NCI-H2227 treated with DMSO at 0.1 percent for 48 hours (cell line): ENCODE measurements around the gene ZSCAN18.
A peak's percentile ranks its signal among the peaks of the same experiment; 100 is the strongest.

Experiments
- DNase-seq: peaks from one replicate; lab custom pipeline; 2025; lab: John Stamatoyannopoulos, UW

Gene ZSCAN18

DNA sequence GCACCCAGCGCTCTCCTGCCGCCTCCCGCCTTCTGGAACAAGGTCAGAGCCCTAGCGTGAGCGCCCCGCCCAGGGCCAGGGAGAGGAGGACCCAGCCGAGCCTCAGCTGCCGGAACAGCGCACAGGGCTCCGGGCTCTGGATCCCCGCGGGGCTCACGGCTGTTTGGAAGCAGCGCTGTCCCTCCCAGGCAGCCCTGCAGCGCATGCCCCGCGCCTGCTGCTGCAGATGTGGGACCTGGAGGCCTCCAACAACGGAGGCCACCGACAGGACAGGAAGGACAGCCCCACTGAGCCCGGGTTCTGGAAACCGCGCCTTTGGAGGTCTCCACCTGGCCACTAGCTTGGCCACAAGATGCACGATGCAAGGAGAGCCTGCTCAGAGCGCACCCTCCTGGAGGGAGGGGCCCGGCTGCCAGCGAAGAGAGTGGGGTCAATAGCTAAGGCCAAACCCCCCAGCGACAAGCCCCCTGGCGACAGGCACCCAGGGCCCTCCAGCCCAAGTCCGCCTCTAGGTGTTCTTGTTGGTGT lies 12.6 kb downstream of the ZSCAN18 start:
- DNase-seq: no peak

DNA sequence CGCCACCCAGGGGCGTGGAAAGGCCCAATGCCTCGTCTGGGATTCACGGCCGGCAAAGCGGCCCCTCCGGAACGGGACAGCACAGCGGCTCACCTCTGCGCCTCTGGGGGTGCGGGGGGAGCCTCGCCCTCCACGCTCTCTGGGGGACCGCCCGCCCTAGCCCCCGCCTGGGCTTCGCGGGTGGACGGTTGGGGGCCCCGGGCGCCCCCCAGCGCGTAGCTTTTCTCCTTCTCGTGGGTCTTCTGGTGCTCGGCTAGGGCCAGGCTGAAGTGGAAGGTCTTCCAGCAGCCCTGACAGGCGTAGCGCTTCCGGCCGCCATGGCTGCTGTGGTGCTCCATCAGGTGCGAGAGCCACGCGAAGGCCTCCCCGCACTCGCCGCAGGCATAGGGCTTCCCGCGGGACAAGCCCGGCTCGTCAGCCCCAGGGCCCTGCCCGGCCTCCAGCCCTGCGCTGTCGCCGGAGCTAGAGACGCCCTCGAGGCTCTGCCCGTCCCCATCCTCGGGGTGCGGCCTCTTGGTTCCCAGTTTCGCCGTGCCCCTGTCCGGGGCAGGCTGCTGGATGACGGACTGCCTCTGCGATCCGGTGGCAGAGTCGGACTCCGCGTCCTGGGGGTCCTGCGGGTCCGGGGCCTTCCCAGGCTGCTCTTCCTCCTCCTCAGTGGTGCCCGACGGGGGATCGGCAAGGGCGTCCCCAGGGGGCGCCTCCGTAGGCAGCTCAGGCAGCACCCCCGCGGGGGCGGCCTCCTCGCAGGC lies 13.3 kb downstream of the ZSCAN18 start:
- DNase-seq: no peak

DNA sequence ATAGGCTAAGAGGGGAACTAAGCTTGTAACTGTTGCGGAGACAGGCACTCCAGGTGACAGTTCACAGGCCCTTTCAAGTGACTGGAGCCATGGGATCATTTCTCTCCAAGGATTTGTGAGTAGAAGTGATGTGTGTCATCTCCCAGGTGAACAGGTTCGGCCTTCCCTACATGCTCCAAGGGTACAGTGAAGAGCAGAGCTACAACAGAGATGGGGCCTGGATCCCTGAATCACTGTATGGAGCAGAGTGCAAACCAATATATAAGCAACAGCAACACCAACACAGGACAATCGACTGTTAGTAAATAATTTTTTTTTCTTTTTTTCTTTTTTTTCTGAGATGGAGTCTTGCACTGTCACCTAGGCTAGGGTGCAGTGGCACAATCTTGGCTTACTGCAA lies 15.0 kb downstream of the ZSCAN18 start:
- no peak for DNase-seq

DNA sequence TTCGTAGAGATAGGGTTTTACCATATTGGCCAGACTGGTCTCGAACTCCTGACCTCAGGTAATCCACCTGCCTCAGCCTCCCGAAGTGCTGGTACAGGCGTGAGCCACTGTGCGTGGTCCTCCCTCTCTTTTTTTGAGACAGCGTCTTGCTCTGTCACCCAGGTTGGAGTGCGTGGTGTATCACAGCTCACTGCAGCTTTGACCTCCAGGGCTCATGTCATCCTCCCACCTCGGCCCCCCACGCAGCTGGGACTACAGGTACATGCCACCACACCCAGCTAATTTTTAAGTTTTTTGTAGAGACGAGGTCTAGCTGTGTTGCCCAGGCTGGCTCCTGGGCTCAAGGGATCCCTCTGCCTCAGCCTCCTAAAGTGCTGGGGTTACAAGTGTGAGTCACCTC lies 18.2 kb downstream of the ZSCAN18 start:
- no peak for DNase-seq

DNA sequence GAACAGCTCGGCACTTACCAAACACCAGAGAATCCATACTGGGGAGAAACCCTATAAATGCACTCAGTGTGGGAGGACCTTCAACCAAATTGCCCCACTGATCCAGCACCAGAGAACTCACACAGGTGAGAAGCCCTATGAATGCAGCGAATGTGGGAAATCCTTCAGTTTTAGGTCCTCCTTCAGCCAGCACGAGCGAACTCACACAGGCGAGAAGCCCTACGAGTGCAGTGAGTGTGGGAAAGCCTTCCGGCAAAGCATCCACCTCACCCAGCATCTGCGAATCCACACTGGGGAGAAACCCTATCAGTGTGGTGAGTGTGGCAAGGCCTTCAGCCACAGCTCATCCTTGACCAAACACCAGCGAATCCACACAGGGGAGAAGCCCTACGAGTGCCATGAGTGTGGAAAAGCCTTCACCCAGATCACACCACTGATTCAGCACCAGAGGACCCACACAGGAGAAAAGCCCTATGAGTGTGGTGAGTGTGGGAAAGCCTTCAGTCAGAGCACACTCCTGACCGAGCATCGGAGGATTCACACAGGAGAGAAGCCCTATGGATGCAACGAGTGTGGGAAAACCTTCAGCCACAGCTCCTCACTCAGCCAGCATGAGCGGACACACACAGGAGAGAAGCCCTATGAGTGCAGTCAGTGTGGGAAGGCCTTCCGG lies 30.7 kb downstream of the ZSCAN18 start:
- no peak for DNase-seq

DNA sequence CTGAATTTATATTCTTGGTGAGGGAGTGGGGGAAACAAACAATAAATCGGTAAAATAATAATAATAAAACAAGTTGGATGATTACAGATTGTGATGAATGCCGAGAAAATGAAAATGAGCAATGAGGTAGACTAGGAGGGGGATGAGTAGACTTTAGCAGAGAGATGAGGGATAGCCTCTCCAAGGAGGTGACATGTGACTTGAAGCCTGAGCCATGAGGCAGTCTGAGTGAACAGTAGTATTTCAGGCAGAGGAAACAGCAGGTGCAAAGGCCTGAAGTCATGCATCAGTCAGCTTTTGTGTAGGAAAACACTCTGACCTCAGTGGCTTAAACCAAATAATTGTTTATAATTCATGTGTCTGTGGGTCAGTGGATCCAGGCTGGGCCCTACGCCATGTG lies 34.3 kb downstream of the ZSCAN18 start:
- DNase-seq: no peak

DNA sequence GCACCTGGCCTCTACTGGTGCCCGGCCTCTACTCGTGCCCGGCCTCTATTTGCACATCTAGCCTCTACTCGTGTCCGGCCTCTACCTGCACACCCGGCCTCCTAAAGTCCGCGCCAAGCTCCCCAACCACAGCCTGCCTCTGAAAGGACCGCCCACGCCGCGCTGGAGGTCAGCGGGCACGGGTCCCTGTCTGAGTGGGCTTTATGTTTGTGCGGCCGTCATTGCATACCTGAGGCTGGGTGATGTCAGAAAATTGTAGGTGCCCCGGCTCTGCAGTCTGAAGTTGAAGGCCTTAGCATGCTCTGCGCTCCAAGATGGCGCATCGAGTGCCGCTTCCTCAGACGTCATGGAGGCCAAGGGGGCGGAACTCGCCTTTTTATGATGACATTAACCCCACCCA lies 37.8 kb downstream of the ZSCAN18 start:
- DNase-seq: no peak

DNA sequence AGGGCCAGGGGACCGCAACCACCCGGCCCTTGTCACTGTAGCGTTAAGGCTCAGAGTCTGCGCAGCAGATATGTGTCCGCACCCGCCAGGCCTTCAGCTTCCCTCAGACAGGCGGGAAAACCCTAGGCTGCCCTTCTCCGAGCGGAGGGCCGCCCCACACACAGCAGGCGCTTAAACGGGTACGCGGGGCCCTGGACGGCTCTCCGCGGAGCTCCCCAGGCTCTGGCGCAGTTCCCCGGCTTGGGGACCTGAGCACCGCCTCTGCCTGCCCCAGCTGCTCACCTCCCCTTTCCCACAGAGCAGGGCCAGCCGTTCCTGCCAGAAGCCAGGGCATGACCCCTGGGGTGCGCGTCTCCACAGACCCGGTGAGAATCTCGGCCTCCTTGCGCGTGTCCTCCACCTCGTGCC lies 38.4 kb downstream of the ZSCAN18 start:
- DNase-seq: no peak

DNA sequence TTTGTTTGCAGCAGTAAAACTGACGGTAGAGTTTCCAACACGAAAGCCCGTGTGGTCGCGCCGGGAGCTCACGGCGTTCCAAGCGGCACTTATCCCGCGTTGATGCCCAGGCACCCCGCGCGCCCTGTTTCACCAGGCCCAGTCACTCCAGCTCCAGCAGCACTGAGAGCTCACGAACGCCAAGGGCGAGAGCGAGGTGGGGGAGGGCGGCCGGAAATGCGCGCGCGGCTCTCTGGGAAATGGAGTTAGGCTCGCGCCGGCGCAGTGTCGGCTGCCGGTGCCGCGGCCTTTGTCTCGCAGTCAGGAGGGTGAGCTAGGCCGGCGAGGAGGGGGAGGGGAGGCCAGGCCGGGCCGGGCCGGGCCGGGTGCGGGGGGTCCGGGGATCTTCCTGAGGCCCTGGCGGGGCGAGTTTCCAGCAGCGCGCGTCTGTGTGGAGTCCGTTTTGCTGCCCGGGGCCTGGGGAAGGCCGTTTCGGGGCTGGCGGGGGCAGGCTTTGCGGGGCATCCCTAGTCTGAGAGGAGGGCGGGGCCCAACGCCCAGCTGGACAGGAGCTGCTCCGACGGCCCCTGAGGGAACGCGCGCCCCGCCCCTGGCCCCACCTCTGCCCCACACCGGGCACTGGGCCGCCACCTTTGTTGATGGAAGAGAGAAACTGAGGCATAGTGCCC lies 38.9 kb downstream of the ZSCAN18 start, which contains the start of gene ZNF135:
TSS of gene ZNF135 (plus strand) at position 280 of the 668 bp plus-strand sequence. CDS start 721 bp downstream, outside the sequence.
- DNase-seq: peak; percentile 75

DNA sequence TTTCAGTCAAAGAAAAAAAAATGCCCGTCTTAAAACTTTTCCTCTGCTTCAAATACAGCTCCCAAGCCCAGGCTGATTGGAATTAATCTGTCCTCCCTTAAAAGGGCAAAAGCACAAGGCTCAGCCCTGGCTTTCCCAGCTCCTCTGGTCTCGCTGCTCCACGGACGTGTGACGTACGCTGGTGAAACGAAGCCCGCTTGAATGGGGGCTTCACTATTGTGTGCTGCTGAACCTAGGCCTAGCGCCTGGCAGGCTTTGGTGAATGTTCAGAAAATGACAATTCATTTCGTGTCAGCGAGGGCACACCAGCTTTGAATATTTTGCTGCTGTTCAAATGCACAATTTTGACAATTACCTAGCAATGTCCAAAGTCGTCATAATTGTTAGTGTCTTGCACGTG lies 39.6 kb downstream of the ZSCAN18 start:
- DNase-seq: no peak

DNA sequence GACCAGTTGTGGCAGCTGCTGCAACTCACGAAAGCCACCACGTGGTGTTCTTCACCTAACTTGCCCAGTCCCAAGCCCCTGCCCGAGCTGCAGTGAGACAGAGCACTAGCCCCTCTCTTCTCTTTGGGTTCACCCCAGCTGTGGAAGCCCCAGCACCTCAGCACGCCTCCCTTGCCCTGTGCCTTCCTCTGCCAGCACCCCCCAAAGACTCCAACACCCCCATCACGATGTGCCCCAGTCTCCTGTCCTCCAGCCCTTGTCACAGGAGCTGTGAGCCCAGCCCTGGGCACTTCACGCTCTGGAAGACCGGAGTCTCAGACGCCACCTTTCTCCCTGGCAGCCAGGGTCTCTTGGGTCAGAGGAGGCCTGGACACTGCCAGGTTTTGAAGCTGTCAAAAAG lies 41.2 kb downstream of the ZSCAN18 start:
- no peak for DNase-seq

DNA sequence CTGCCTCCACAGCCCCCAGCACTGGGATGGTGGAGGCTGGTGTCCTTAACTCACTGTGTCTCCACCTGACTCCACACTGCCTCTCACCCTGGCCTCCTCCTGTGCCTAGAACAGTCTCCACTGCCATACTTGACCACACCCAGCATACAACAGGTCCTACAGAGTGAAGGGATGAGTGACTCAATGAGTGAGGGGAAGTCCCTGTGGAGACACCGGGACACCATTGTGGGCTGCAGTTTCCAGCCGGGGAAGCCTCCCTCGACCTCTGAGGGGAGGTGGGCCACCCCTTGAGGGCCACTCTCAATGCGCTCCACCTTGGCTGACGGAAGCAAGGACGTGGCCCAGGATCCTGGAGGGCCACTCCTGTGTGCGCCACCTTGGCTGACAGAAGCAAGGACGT lies 41.8 kb downstream of the ZSCAN18 start:
- no peak for DNase-seq

DNA sequence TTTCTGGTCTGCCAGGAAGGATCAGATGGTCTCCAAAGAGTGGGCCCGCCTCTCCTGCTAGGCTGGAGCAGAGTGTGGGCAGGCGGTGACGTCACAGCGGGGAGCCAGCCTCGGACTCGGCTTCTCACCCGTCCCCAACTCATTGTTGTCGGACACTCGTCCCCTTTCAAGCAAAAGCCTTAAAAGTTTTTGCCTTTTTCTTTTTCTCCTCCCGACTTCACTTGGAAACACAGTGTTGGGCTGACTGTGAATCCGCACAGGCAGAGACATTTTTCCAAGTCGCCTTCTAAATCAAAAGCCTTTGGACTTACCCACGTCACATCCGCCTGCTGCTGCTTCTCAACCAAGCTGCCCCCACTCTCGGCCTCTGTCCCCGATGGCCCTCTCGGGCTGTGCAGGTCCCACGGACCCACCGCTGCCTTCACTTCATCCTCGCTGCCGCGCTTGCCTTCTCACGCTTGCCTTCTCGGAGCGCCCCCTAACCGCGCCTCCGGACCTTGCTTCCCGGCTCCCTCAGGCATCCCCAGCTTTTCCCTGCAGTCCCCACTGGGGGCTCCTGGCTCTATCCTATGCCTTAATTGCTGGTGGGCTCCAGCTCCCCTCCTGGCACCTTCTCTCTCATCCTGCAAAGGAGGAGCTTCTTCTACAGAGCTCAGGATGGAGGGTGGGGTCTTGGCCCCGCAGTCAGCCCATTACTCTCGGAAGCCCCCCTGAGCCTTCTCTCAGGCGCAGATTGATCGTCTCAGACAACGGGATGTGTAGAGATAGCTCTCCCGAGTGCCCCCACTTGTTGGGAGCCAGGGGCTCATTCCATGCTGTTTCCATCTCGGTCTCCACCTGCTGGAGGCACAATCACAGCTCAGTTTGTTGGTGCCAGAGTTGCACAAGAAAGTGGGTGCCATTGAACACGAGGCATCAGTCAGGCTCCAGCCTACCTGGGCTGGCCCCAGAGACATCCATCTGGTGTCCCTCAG lies 42.8 kb downstream of the ZSCAN18 start:
- DNase-seq: peak; percentile 64

DNA sequence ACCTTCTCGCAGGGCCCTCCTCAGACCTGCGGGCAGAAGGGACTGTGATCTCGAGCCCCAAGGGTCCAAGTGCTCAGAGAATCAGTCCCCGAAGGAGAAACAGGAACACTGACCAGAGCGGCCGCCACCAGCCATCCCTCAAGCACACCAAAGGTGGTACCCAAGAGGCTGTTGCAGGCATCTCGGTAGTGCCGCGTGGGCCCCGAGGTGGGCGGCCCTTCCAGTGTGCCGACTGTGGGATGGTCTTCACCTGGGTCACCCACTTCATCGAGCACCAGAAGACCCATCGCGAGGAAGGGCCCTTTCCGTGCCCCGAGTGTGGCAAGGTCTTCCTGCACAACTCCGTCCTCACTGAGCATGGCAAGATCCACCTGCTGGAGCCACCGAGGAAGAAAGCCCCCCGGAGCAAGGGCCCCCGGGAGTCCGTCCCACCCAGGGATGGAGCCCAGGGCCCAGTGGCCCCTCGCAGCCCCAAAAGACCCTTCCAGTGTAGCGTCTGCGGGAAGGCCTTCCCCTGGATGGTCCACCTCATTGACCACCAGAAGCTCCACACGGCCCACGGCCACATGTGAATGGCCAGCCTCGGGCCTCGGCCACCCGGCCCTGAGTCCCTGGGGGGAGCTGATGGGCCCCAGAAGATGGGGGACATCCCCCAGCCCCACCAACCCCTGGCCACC lies 44.4 kb downstream of the ZSCAN18 start:
- no peak for DNase-seq

DNA sequence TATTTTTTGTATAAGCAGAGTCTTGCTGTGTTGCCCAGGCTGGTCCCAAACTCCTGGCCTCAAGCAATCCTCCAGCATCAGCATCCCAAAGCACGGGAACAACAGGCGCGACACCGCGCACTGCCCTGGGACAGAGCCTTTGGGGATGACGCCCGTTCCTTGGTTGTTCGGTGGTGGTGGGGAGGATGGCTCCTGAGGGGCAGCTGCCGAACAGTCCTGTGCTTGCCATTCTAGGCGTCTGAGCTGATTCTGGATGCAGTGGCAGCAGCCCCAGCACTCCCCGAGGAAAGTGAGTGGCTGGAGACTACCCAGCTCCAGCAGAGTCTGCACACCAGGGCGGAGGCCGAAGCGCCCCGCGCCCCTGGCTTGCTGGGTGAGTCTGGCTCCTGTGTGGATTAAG lies 45.8 kb downstream of the ZSCAN18 start:
- no peak for DNase-seq

DNA sequence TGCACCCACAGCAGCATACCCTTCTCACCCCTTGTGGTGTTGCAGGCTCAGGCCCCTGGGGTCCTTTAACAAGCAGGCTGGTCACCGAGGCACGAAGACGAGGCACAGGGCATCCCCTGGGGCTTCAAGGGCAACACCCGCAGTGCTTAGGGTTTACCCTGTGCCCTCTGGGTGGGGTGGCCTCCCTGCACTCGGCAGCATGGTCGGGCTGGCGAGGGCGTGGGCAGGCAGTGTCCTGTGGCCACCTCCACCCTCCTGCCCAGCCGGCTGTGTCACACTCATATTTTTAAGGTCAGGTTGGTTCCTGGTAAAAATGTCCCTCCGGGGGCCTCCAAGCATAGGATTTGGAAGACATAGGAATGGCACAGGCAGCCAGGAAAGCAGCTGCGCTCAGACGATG lies 50.4 kb downstream of the ZSCAN18 start:
- no peak for DNase-seq

DNA sequence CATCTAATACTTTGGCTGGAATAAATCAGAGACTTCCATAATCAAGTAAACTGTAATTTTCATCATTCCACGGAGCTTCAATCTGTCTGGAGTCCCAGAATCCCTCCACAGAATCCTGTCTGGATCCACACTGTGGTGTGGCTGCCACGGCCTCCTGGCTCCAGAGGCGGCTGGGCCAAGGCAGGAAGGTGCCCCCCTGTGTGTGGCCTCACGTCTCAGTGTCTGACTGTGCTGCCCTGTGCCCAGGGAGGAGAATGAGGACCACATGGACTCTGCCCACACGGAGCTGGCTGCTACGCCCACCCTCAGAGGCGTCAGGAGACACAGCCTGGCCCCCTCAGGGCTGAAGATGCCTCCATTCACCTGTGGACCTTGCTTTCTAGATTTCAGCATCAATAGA lies 51.2 kb downstream of the ZSCAN18 start:
- no peak for DNase-seq

DNA sequence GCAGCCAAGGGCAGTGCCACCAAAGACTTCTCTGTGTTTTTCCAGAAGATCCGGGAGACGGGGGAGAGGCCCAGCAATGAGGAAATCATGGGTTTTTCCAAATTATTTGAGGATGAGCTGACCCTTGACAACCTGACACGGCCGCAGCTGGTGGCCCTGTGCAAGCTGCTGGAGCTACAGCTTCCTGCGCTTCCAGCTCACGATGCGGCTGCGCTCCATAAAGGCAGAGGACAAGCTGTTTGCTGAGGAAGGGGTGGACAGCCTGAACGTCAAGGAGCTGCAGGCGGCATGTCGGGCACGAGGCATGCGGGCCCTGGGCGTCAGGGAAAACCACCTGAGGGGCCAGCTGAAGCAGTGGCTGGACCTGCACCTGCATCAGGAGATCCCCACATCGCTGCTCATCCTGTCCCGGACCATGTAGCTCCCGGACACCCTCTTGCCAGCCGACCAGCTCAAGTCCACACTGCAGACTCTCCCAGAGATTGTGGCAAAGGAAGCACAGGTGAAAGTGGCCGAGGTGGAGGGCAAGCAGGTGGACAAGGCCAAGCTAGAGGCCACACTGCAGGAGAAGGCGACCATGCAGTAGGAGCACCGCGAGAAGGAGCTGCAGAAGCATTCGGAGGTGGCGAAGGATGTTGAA lies 52.5 kb downstream of the ZSCAN18 start:
- DNase-seq: no peak

DNA sequence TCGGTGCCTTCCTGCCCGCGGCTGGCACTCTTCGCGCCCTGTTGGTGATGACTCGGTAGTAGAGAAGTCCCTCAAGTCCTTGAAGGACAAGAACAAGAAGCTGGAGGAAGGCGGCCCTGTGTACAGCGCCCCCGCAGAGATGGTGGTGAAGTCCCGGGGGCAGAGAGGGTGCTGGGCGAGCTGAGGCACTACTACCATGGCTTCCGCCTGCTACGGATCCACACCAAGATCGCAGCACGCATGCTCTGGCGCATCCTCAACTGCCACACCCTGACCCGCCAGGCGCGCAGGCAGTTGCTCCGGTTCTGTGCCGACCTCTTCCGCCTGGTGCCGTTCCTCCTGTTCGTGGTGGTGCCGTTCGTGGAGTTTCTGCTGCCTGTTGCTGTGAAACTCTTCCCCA lies 53.1 kb downstream of the ZSCAN18 start:
- DNase-seq: no peak

DNA sequence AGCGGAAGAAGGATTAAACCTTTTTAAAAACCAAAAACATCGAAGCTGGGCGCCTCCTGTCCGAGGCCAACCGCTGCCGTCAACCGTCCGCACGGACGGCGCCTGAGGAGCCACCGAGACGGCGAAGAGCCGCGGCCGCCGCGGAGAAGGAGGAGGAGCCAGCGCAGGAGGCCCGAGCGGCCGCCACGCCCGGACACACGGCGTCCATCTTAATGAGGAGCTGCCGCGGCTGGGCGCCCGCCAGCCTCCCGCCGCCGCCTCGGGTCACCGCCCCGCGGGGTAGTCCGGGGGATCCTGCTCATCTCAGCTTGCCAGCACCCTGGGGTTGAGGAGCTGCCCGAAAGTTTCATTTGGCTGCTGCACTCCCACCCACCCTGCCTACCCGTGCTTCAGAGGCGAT lies 53.6 kb downstream of the ZSCAN18 start:
- DNase-seq: no peak
